Measurements from ENCODE around the gene DNAJA4.
A peak's percentile ranks its signal among the peaks of the same experiment; 100 is the strongest.
"Not testable (repeated sequence)": the region's sequence is repeated elsewhere in the genome, so short reads cannot be mapped to it uniquely, and the experiment has no call there.

DNAJA4 gene

GRCh38 chr15:78245976-78246620 lies 18.3 kb upstream of the DNAJA4 start:
- not testable (repeated sequence) for H3K9me3 ChIP-seq (ENCODE audit: control insufficient read depth, low read length); H3K36me3 ChIP-seq (ENCODE audit: control insufficient read depth, insufficient read depth, low read length); H3K4me3 ChIP-seq (ENCODE audit: low read length); H3K27me3 ChIP-seq (ENCODE audit: control insufficient read depth, insufficient read depth, low read length); H3K9ac ChIP-seq (ENCODE audit: low read length)
- peaks cover 16% of the 10 kb centered on the region for H3K4me1 ChIP-seq (ENCODE audit: control insufficient read depth, insufficient read depth, low read length)

GRCh38 chr15:78247911-78248310 lies 16.5 kb upstream of the DNAJA4 start:
- no peaks in the 10 kb centered on the region for H3K36me3 ChIP-seq (ENCODE audit: control insufficient read depth, insufficient read depth, low read length)
- H3K9me3 ChIP-seq (ENCODE audit: control insufficient read depth, low read length), result no peaks in the 10 kb centered on the region
- no peaks in the 10 kb centered on the region for H3K27me3 ChIP-seq (ENCODE audit: control insufficient read depth, insufficient read depth, low read length)

GRCh38 chr15:78249131-78249530 lies 15.2 kb upstream of the DNAJA4 start:
- Histone ChIP-seq H3K36me3 (ENCODE audit: control insufficient read depth, insufficient read depth, low read length) (no peaks in the 10 kb centered on the region), H3K4me3 (ENCODE audit: low read length) (no peak overlapping the region), H3K4me1 (ENCODE audit: control insufficient read depth, insufficient read depth, low read length) (peaks cover 4% of the 10 kb centered on the region), H3K9me3 (ENCODE audit: control insufficient read depth, low read length) (no peaks in the 10 kb centered on the region), H3K9ac (ENCODE audit: low read length) (no peak overlapping the region), H3K27me3 (ENCODE audit: control insufficient read depth, insufficient read depth, low read length) (no peaks in the 10 kb centered on the region)

More at GRCh38 chr15:78247911-78248310, 16.5 kb upstream of the DNAJA4 start:
- H3K9ac ChIP-seq (ENCODE audit: low read length), result no peak overlapping the region
- no peak overlapping the region for H3K4me3 ChIP-seq (ENCODE audit: low read length)
- H3K4me1 ChIP-seq (ENCODE audit: control insufficient read depth, insufficient read depth, low read length), result peaks cover 15% of the 10 kb centered on the region

GRCh38 chr15:78251136-78251535 lies 13.2 kb upstream of the DNAJA4 start:
- Histone ChIP-seq H3K4me3 (ENCODE audit: low read length) (no peak overlapping the region), H3K9me3 (ENCODE audit: control insufficient read depth, low read length) (no peaks in the 10 kb centered on the region), H3K4me1 (ENCODE audit: control insufficient read depth, insufficient read depth, low read length) (no peaks in the 10 kb centered on the region), H3K9ac (ENCODE audit: low read length) (no peak overlapping the region), H3K36me3 (ENCODE audit: control insufficient read depth, insufficient read depth, low read length) (no peaks in the 10 kb centered on the region), H3K27me3 (ENCODE audit: control insufficient read depth, insufficient read depth, low read length) (no peaks in the 10 kb centered on the region)

- no peaks in the 10 kb centered on the region for H3K36me3 ChIP-seq (ENCODE audit: control insufficient read depth, insufficient read depth, low read length)
- H3K27me3 ChIP-seq (ENCODE audit: control insufficient read depth, insufficient read depth, low read length), result no peaks in the 10 kb centered on the region
- no peak overlapping the region for H3K4me3 ChIP-seq (ENCODE audit: low read length)
- no peaks in the 10 kb centered on the region for H3K4me1 ChIP-seq (ENCODE audit: control insufficient read depth, insufficient read depth, low read length)
- no peak overlapping the region for H3K9ac ChIP-seq (ENCODE audit: low read length)
- H3K9me3 ChIP-seq (ENCODE audit: control insufficient read depth, low read length), result no peaks in the 10 kb centered on the region
These were observed 8.8 kb upstream of the DNAJA4 start for GRCh38 chr15:78255421-78256043.

- H3K9ac ChIP-seq (ENCODE audit: low read length), result no peak overlapping the region
- no peaks in the 10 kb centered on the region for H3K27me3 ChIP-seq (ENCODE audit: control insufficient read depth, insufficient read depth, low read length)
- H3K9me3 ChIP-seq (ENCODE audit: control insufficient read depth, low read length), result no peaks in the 10 kb centered on the region
- no peaks in the 10 kb centered on the region for H3K4me1 ChIP-seq (ENCODE audit: control insufficient read depth, insufficient read depth, low read length)
- H3K4me3 ChIP-seq (ENCODE audit: low read length), result no peak overlapping the region
- no peaks in the 10 kb centered on the region for H3K36me3 ChIP-seq (ENCODE audit: control insufficient read depth, insufficient read depth, low read length)
These were observed 8.3 kb upstream of the DNAJA4 start for GRCh38 chr15:78256044-78256437.

GRCh38 chr15:78257681-78258080 lies 6.7 kb upstream of the DNAJA4 start:
- no peak overlapping the region for H3K4me3 ChIP-seq (ENCODE audit: low read length)

GRCh38 chr15:78259232-78259631 lies 5.1 kb upstream of the DNAJA4 start:
- Histone ChIP-seq H3K9ac (ENCODE audit: low read length) (no peak overlapping the region), H3K4me1 (ENCODE audit: control insufficient read depth, insufficient read depth, low read length) (peaks cover 7% of the 10 kb centered on the region), H3K9me3 (ENCODE audit: control insufficient read depth, low read length) (no peaks in the 10 kb centered on the region), H3K36me3 (ENCODE audit: control insufficient read depth, insufficient read depth, low read length) (no peaks in the 10 kb centered on the region), H3K27me3 (ENCODE audit: control insufficient read depth, insufficient read depth, low read length) (no peaks in the 10 kb centered on the region), H3K4me3 (ENCODE audit: low read length) (no peak overlapping the region)

More at GRCh38 chr15:78257681-78258080, 6.7 kb upstream of the DNAJA4 start:
- H3K4me1 ChIP-seq (ENCODE audit: control insufficient read depth, insufficient read depth, low read length), result no peaks in the 10 kb centered on the region
- H3K9ac ChIP-seq (ENCODE audit: low read length), result no peak overlapping the region
- no peaks in the 10 kb centered on the region for H3K27me3 ChIP-seq (ENCODE audit: control insufficient read depth, insufficient read depth, low read length)
- no peaks in the 10 kb centered on the region for H3K36me3 ChIP-seq (ENCODE audit: control insufficient read depth, insufficient read depth, low read length)
- H3K9me3 ChIP-seq (ENCODE audit: control insufficient read depth, low read length), result no peaks in the 10 kb centered on the region

GRCh38 chr15:78260489-78260888 lies 3.9 kb upstream of the DNAJA4 start:
- peaks cover 8% of the 10 kb centered on the region for H3K4me1 ChIP-seq (ENCODE audit: control insufficient read depth, insufficient read depth, low read length)
- H3K4me3 ChIP-seq (ENCODE audit: low read length), result no peak overlapping the region
- no peak overlapping the region for H3K9ac ChIP-seq (ENCODE audit: low read length)
- H3K27me3 ChIP-seq (ENCODE audit: control insufficient read depth, insufficient read depth, low read length), result no peaks in the 10 kb centered on the region
- H3K9me3 ChIP-seq (ENCODE audit: control insufficient read depth, low read length), result no peaks in the 10 kb centered on the region
- no peaks in the 10 kb centered on the region for H3K36me3 ChIP-seq (ENCODE audit: control insufficient read depth, insufficient read depth, low read length)

- Histone ChIP-seq H3K27me3 (ENCODE audit: control insufficient read depth, insufficient read depth, low read length) (no peaks in the 10 kb centered on the region), H3K9me3 (ENCODE audit: control insufficient read depth, low read length) (no peaks in the 10 kb centered on the region), H3K4me1 (ENCODE audit: control insufficient read depth, insufficient read depth, low read length) (peaks cover 12% of the 10 kb centered on the region), H3K36me3 (ENCODE audit: control insufficient read depth, insufficient read depth, low read length) (no peaks in the 10 kb centered on the region), H3K4me3 (ENCODE audit: low read length) (no peak overlapping the region), H3K9ac (ENCODE audit: low read length) (no peak overlapping the region)
These were observed 3.3 kb upstream of the DNAJA4 start for GRCh38 chr15:78261062-78261461.

- Histone ChIP-seq H3K36me3 (ENCODE audit: control insufficient read depth, insufficient read depth, low read length) (no peaks in the 10 kb centered on the region), H3K9me3 (ENCODE audit: control insufficient read depth, low read length) (no peaks in the 10 kb centered on the region), H3K9ac (ENCODE audit: low read length) (no peak overlapping the region), H3K4me1 (ENCODE audit: control insufficient read depth, insufficient read depth, low read length) (peaks cover 20% of the 10 kb centered on the region), H3K27me3 (ENCODE audit: control insufficient read depth, insufficient read depth, low read length) (no peaks in the 10 kb centered on the region), H3K4me3 (ENCODE audit: low read length) (no peak overlapping the region)
These were observed 996 bp upstream of the DNAJA4 start for GRCh38 chr15:78263351-78263781.

GRCh38 chr15:78263907-78264303 lies 457 bp upstream of the DNAJA4 start:
- H3K4me1 ChIP-seq (ENCODE audit: control insufficient read depth, insufficient read depth, low read length), result peaks cover 20% of the 10 kb centered on the region
- peak overlapping the region; percentile 88 for H3K9ac ChIP-seq (ENCODE audit: low read length)
- H3K27me3 ChIP-seq (ENCODE audit: control insufficient read depth, insufficient read depth, low read length), result no peaks in the 10 kb centered on the region
- no peak overlapping the region for H3K4me3 ChIP-seq (ENCODE audit: low read length)
- no peaks in the 10 kb centered on the region for H3K9me3 ChIP-seq (ENCODE audit: control insufficient read depth, low read length)
- no peaks in the 10 kb centered on the region for H3K36me3 ChIP-seq (ENCODE audit: control insufficient read depth, insufficient read depth, low read length)
